Activated CD4-positive, CD25-positive, alpha-beta regulatory T cell treated with anti-CD3 and anti-CD28 coated beads, Interleukin-2, amount 50 U/mL, for 24 hours (primary cell): ENCODE data around the gene ULBP3.
"Not testable (repeated sequence)": the region's sequence is repeated elsewhere in the genome, so short reads cannot be mapped to it uniquely, and the experiment has no call there.

Source experiments
- ATAC-seq, 2 donors: fragments of 150-1000 bp; cut with Tn5 transposase; one replicate each; pipeline ENCODE4 v1.10.0; 2021; ENCODE audit warnings: mild to moderate bottlenecking in 1 of 2, moderate library complexity in 1 of 2

Gene ULBP3

DNA sequence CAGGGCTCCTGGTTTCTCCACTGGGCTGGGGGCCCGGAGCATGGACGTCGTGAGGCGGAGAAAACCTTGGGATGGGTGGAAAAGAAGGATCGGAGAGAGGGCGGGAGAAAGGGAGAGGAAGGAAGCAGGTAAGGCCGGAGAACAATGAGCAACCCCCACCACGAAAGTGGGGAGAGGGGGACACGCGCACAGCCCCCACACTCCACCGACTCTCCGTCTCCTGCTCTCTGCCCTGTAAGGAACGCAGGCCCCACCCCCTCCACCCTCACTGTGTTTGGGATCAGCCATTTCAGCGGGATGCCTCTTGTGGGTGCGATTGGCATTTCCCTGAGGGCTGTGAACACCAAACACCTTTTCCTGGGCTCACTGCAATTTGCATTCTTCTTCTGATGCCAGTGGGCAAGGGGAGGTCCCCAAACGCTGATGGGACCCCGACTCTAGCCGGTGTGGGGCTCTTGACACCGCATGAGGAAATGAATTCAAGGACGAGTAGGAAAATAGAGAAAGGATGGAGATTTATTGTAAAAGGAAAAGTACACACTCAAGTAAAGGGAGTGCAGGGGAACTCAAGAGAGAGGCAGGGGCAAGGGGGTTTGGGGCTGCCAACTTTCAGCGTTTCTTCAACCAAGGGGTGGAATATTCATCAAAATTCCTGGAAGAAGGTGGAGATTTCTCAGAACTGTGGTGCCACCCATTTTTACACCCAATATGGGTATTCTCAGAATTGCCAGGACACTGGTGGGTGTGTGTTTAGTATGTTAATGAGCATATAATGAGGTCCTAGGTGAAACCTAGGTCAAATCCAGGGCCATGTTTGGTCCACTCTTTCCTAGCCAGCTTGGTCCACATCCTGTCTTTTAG, 30.5 kb downstream of the ULBP3 start:
- ATAC-seq = no peak

- peak; percentile 47 to 56 for ATAC-seq
These were observed 31.3 kb downstream of the ULBP3 start for GRCh38 chr6:150037526-150038201.

DNA sequence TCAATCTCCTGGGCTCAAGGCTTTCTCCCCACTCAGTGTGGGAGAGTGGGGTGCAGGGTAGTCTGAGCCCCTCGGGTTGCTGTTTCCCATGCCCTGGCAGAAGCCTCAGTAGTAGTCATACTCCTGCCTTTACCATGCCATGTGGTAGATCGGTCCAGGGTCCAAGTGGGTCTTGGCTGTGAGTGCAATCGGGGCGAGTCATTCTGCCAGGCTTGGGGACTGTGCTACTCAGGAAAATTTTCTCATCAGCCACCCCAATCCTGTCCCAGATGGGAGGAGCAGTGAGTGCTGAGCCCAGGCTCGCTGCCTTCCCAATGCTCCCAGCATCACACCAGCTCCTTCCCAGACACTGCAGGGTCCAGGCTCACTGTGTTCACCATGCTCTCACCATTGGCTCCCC, 32.8 kb downstream of the ULBP3 start:
- ATAC-seq = no peak

- ATAC-seq = no peak
These were observed 35.6 kb downstream of the ULBP3 start for GRCh38 chr6:150033207-150033771.

GRCh38 chr6:150032598-150032997, 36.3 kb downstream of the ULBP3 start:
- no peak for ATAC-seq

GRCh38 chr6:150030611-150031010, 38.3 kb downstream of the ULBP3 start:
- no peak for ATAC-seq

- ATAC-seq = no peak
These were observed 39.2 kb downstream of the ULBP3 start for GRCh38 chr6:150029749-150030148.

- ATAC-seq = no peak
These were observed 39.6 kb downstream of the ULBP3 start for GRCh38 chr6:150029276-150029675.

GRCh38 chr6:150028799-150029198, 40.1 kb downstream of the ULBP3 start:
- ATAC-seq = no peak

GRCh38 chr6:150027806-150028565, 40.9 kb downstream of the ULBP3 start:
- no peak for ATAC-seq

DNA sequence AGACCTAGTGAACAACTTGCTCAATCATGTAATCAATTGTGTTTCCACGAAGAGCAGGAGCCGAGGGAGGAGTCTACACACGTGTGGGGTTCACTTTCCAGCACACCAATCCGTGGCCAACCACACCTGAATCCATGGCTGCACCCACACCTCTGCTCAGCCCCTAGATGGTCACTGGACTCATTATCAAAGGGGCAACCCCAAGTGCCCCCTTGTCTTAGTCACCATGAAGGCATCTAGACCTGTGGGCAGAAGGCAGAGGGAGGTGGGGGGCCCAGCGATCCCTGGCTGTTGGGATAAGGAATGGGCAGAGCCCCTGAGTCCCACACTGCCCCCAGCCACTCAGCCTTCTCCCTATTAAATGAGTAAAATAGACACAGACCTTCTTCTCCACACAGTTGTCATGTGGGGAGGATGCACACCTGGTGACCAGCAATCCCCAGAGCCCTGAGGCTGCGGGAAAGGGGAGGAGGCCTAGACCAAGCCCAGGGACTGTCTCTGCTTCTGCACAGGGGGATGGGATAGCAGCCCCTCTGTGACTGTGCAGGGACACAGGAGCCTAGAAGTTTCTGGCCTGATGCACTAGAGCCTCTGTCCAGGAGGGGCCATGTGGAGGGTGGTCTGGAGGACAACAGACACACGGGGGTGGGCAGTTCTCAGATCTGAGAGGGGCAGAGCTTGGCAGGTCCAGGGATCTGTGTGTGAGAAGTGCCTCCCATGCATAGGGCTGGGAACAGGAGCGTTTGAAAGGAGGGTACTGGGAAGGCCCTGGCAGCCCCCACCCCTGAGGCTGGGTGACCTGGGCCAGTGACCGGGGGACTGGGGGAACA, 41.7 kb downstream of the ULBP3 start:
- no peak for ATAC-seq

- ATAC-seq = peak; percentile 90 to 92
These were observed 43.6 kb downstream of the ULBP3 start, which contains the start of gene RAET1L for GRCh38 chr6:150025201-150025917. TSS of gene RAET1L (minus strand) at chr6:150025532. CDS start at chr6:150025471, 61 bp downstream.

- no peak for ATAC-seq
These were observed 44.2 kb downstream of the ULBP3 start for GRCh38 chr6:150024646-150025155.

DNA sequence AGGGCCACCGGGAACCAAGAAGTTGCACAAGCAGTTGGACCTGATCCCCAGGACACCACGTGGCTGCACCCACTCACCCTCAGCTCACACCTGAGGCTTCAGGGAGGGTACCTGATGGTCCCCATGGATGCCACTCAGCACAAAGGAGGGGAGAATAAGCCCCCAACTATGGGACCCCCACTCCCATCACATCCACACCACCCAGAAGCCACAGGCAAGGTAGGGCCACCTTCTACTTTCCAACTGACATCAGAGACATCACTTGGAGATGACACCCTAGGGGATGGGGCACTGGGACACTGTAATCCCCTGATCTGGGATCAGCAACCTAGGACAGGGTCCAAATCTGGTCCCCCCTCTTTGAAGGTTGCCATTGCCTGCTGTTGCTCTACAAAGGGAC, 44.9 kb downstream of the ULBP3 start:
- ATAC-seq = not testable (repeated sequence)

DNA sequence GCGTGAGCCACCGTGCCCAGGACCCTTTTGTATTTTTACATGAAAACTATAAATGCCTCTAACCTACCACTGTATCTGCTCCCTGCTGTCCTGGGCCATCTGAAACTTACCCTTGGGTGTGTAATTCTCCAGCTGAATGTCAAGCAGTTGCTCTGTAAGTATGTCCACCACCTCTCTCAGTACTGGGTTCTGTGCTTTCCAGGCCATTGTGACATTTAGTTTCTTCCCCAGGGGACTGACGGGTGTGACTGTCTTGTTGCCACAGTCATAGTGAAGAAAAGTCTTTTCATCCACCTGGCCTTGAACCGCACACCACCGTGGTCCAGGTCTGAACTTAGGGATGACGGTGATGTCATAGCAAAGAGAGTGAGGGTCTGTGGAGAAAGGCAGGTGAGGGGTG, 47.1 kb downstream of the ULBP3 start:
- not testable (repeated sequence) for ATAC-seq

GRCh38 chr6:150018846-150019580, 49.9 kb downstream of the ULBP3 start:
- ATAC-seq = no peak

GRCh38 chr6:150017186-150017521, 51.8 kb downstream of the ULBP3 start:
- not testable (repeated sequence) for ATAC-seq

DNA sequence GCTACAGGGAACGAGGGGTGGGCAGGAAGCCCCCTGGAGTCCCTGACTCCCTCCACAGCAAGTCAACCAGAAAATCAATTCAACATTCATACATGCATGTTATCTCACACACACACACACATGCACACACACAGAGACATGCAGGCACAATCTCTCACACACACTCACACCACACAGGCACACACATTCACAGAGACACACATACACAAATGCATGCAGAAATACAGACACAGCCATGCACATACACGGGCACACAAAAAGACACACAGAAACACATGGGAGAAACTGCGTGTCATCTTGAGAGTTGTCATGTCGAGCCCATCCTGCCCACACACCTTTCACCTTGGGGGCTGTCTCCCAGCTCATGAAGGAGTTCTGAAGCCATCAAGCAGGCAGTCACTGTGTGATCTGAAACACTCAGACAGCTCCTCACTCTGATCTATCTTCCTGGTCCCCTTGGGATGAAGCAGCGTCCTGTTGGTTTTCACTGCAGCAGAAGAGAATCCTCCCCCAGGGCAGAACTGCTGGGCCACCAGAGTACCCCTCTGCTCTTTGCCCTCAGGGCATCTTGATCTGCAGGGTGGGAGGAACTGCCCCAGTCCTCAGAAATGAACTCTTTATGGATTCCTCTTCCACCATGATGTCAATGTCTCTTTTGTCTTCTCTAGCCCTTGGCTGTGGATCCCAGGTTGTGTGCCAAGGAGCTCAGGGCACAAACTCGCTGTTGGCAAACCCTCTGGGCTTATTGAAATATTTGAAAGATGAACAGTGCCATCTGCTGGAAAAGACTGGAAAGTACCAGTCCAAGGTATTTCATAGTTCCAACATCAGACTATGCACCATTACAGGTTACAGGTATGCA, 52.4 kb downstream of the ULBP3 start:
- ATAC-seq = peak; percentile 62 to 73

- ATAC-seq = peak; percentile 24 to 47
These were observed 53.5 kb downstream of the ULBP3 start for GRCh38 chr6:150015281-150016001.
